GM19025 (cell line): ENCODE data around the gene CACNA1B.

Experiments used
- ATAC-seq: cut with Tn5 transposase; IDR thresholded peaks from one replicate; pipeline ENCODE4 v1.9.1; 2021; ENCODE audit warnings: mild to moderate bottlenecking, low read depth, moderate library complexity; ENCODE audit not compliant: unreplicated experiment

Gene CACNA1B

GRCh38 chr9:138064547-138064946, 187.0 kb downstream of the CACNA1B start:
- ATAC-seq = no peak

- no peak for ATAC-seq
Observed at GRCh38 chr9:138065287-138065686, 187.7 kb downstream of the CACNA1B start.

GRCh38 chr9:138066049-138066448, 188.5 kb downstream of the CACNA1B start:
- ATAC-seq = no peak

GRCh38 chr9:138067613-138068367, 190.2 kb downstream of the CACNA1B start:
- ATAC-seq = no peak

- no peak for ATAC-seq
Observed at GRCh38 chr9:138068601-138069035, 191.0 kb downstream of the CACNA1B start.

- no peak for ATAC-seq
Observed at GRCh38 chr9:138069731-138070456, 192.3 kb downstream of the CACNA1B start.

GRCh38 chr9:138070815-138071214, 193.2 kb downstream of the CACNA1B start:
- ATAC-seq = no peak

GRCh38 chr9:138071292-138071691, 193.7 kb downstream of the CACNA1B start:
- ATAC-seq = no peak

- no peak for ATAC-seq
Observed at GRCh38 chr9:138071731-138072130, 194.1 kb downstream of the CACNA1B start.

GRCh38 chr9:138072161-138072842, 194.7 kb downstream of the CACNA1B start:
- ATAC-seq = no peak

GRCh38 chr9:138072897-138073296, 195.3 kb downstream of the CACNA1B start:
- no peak for ATAC-seq

- no peak for ATAC-seq
Observed at GRCh38 chr9:138073408-138073807, 195.8 kb downstream of the CACNA1B start.

- no peak for ATAC-seq
Observed at GRCh38 chr9:138073808-138074207, 196.2 kb downstream of the CACNA1B start.

- ATAC-seq = no peak
Observed at GRCh38 chr9:138074516-138074915, 196.9 kb downstream of the CACNA1B start.

- ATAC-seq = no peak
Observed at GRCh38 chr9:138075496-138075895, 197.9 kb downstream of the CACNA1B start.

- no peak for ATAC-seq
Observed at GRCh38 chr9:138075961-138076649, 198.5 kb downstream of the CACNA1B start.

- no peak for ATAC-seq
Observed at GRCh38 chr9:138076650-138077009, 199.0 kb downstream of the CACNA1B start.

- ATAC-seq = no peak
Observed at GRCh38 chr9:138077126-138077525, 199.5 kb downstream of the CACNA1B start.

- ATAC-seq = no peak
Observed at GRCh38 chr9:138077898-138078540, 200.4 kb downstream of the CACNA1B start.

- ATAC-seq = no peak
Observed at GRCh38 chr9:138078846-138079245, 201.3 kb downstream of the CACNA1B start.
